Stimulated activated CD4-positive, alpha-beta T cell treated with anti-CD3 and anti-CD28 coated beads, Interleukin-2, amount 100 ng/mL, for 48 hours (primary cell): Measurements from ENCODE around the gene NNMT.

Experiments used
- DNase-seq, 2 donors: peaks; one replicate each; pipeline ENCODE4 v3.0.0-alpha.2; 2020

Gene NNMT

DNA sequence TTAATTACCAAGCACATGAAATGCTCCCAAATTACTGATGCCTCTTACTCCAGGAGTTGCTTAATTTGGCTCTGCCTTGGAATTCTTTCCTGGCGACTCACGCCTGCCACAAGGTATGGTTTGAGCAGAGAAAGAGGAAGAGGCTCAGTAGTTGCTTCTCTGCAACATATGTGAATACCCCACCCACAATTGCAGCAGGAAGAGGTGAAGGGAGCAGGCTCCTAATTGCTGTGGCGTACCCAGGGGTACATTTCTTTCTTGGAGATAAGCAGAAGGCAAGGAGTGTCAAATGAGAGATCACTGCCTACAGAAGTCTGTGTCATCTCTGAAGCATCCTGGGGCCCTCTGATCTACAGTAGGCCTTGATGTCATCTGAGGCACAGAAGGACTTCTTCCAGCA is 10.6 kb upstream of the NNMT start:
- DNase-seq, result no peak

DNA sequence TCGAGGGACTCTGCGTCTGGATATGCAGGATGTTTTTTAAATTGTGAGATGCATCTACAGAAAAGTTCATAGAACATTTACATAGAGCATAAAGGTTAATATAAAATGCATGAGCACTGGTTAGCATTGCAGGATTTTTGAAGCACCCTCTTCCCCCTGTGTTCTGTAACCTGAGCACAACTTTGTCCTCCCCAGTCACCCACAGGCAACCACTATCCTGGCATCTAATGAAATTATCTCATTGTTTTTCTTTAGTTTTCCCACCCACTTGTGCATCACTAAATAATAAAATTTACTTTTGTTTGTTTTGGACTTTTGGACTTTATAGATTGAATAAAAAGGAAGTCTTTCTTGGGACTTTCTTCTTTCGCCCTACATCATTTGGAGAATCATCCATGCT is 10.0 kb upstream of the NNMT start:
- no peak for DNase-seq

GRCh38 chr11:114287154-114287553 is 9.0 kb upstream of the NNMT start:
- DNase-seq, result no peak

DNA sequence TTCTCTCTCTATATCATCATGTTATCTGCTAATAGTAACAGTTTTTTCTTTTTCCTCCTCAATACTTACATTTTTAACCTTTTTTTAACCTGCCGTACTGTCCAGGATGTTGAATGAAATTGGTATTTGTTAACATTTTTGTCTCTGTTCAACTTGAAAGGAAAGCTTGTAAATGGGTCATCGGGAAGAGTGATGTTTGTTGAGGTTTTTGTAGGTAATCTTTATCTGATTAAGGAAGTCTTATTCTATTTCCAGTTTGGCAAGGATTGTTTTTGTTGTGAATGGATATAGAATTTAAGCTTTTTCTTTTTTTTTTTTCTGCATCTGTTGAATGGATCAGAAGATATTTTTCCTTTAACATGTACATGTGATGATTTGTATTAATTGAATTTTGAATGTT is 8.1 kb upstream of the NNMT start:
- DNase-seq, result no peak

DNA sequence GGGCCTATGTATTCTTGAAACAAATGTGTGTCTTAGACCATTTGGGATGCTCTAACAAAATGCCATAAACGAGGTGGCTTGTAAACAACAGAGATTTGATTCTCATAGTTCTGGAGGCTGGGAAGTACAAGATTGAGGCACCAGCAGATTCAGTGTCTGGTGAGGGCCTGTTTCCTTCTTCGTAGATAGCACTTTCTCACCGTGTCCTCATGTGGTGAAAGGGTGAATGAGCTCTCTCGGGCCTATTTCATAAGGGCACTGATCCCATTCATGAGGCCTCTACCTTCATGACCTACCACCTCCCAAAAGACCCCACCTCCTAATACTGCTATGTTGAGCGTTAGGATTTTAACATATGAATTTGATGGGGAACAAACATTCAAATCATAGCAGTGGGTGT is 6.4 kb upstream of the NNMT start:
- DNase-seq, result no peak

GRCh38 chr11:114290503-114291235 is 5.5 kb upstream of the NNMT start:
- no peak for DNase-seq

GRCh38 chr11:114291381-114291780 is 4.8 kb upstream of the NNMT start:
- DNase-seq, result no peak

GRCh38 chr11:114291842-114292680 is 4.1 kb upstream of the NNMT start:
- no peak for DNase-seq

DNA sequence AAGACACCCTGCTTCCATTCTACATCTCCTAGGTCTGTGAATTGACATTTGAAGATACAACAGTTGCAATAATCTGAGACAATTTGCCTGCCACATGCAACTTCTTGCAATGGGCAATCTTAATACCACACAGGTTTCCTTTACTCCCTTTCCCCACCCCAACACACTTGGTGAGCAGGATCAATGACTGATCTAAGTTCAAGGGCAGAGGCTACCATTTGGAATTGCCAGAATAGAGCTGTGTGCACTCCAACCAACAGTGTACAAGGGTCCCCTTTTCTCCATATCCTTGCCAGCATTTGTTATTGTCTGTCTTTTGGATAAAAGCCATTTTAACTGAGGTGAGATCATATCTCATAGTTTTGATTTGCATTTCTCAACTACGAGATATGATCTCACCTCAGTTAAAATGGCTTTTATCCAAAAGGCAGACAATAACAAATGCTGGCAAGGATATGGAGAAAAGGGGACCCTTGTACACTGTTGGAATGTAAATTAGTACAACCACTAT is 2.9 kb upstream of the NNMT start:
- no peak for DNase-seq

GRCh38 chr11:114296605-114297372 is 590 bp downstream of the NNMT start:
- DNase-seq, result no peak

DNA sequence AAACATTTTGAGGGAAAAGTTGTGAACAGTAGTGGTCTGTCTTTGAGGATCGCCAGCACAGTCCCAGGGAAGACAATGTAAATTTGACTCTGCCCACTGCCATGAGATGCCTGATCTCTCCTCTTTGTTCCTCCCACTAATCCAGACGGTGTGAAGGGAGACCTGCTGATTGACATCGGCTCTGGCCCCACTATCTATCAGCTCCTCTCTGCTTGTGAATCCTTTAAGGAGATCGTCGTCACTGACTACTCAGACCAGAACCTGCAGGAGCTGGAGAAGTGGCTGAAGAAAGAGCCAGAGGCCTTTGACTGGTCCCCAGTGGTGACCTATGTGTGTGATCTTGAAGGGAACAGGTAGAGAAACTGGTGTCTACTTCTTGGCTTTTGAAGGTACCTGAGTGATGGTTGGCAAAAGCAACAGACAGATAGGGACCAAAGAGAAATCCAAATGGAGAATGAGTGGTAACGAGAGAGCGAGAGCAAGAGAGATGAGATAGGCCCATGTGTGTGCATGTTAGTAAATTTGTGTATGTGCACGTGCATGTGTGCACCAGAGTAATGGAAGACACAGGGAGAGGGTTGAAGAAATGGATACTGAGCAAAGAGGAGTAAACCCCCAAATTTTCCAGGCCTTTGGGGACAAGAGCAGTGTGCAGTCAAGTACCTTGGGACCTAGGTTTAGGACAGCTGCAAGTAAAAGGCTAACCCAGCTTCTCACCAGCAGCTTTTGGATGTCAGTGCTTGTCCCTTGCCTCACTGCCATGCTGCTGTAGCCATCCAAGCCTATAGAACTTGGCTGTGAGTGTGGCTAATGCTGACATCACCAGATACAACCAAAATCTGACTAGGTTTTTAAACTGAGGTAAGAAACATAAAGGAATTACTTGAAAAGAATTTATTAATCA is 1.9 kb downstream of the NNMT start:
- DNase-seq, result no peak

DNA sequence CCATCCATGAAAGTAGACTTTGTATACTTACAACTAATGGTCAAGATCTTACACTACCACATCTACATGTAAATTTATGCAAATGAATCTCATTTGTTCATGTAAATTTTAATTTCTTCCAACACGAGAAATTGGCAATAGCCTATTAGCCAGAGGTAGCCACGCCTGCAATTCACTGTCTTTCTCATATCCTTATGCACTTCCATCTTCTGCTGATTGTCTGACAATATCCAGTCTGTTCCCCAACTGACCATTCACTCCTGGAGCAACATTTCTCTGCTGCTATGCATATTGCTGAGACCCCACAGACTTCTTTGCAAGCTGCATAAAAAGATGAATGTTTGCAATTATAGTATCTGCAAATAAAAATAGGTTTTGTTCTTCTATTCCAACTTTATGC is 2.5 kb downstream of the NNMT start:
- DNase-seq, result no peak

GRCh38 chr11:114301088-114301487 is 4.9 kb downstream of the NNMT start:
- DNase-seq, result no peak

- DNase-seq, result no peak
Observed at GRCh38 chr11:114301927-114302326, 5.7 kb downstream of the NNMT start.

- DNase-seq, result no peak
Observed at GRCh38 chr11:114302663-114303062, 6.5 kb downstream of the NNMT start.

- no peak for DNase-seq
Observed at GRCh38 chr11:114304065-114304464, 7.9 kb downstream of the NNMT start.

- no peak for DNase-seq
Observed at GRCh38 chr11:114304969-114305368, 8.8 kb downstream of the NNMT start.

- no peak for DNase-seq
Observed at GRCh38 chr11:114307524-114308203, 11.5 kb downstream of the NNMT start.

DNA sequence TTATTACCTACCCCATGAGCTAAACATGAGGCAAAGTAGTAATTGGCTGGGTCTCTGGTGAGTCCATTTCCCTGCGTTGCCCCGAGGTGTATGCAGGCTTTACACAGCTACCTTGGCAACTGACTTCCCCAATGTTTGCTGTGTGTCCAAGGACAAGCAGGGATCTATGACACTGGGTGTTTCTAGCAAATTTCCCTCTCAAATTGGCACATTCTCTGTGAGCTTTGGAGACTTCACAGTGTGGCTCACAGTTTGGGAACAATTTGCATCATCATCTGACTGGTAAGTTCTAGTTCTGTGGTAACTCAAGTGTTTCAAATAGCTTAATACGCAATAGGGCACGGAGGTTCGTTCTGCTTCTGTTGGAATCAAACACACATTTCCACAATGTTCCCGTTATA is 12.5 kb downstream of the NNMT start:
- no peak for DNase-seq

- no peak for DNase-seq
Observed at GRCh38 chr11:114309517-114309916, 13.3 kb downstream of the NNMT start.

- no peak for DNase-seq
Observed at GRCh38 chr11:114310095-114310494, 13.9 kb downstream of the NNMT start.

DNA sequence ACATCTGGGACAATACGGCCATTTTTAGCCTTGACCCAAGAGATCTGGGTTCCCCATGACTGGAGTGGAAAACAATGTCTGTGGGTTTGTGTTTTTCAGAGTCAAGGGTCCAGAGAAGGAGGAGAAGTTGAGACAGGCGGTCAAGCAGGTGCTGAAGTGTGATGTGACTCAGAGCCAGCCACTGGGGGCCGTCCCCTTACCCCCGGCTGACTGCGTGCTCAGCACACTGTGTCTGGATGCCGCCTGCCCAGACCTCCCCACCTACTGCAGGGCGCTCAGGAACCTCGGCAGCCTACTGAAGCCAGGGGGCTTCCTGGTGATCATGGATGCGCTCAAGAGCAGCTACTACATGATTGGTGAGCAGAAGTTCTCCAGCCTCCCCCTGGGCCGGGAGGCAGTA is 15.7 kb downstream of the NNMT start:
- DNase-seq, result no peak
